Pericardium fibroblast (primary cell): ENCODE results near the gene ASB5. TPM values are rescaled to one million over a fixed set of nuclear protein-coding genes. Genes with fewer than 3 reads are reported as not detected.

ENCODE experiments used
- total RNA-seq: library from RNA; depleted of rRNA; stranded (reverse); fragments of >200 nt; gene quantifications from 2 replicates; pipeline ENCODE4 v1.2.3, GENCODE V29; 2015

The ASB5 gene
- 1.8 TPM in 1 of 2 replicates, not detected in the other for total RNA-seq

GRCh38 chr4:176268963-176269362, at the start of gene ASB5:
Gene ASB5 (minus strand): TSS chr4:176269222. CDS start chr4:176269108, 114 bp downstream.

GRCh38 chr4:176195184-176195978, 73.6 kb downstream of the ASB5 start, which contains the start of gene SPATA4:
Gene SPATA4 (minus strand): TSS chr4:176195585. CDS start chr4:176195562, 23 bp downstream.

Other genes with a start within 250 kb of the ASB5 start
- 0.26 and 0.58 TPM in 2 replicates for gene WDR17, start 203.4 kb downstream of the ASB5 start, total RNA-seq
- not detected in 2 replicates for gene SPATA4, start 73.6 kb downstream of the ASB5 start, total RNA-seq
- 53.8 and 71.5 TPM in 2 replicates for gene SPCS3, start 50.7 kb upstream of the ASB5 start, total RNA-seq